Measurements from ENCODE around the gene MPND. TPM values are rescaled to one million over a fixed set of nuclear protein-coding genes. Genes with fewer than 3 reads are reported as not detected.
A peak's percentile ranks its signal among the peaks of the same experiment; 100 is the strongest.

The MPND gene
- total RNA-seq, 1 experiment from 2014 or later: 37.0 TPM

DNA sequence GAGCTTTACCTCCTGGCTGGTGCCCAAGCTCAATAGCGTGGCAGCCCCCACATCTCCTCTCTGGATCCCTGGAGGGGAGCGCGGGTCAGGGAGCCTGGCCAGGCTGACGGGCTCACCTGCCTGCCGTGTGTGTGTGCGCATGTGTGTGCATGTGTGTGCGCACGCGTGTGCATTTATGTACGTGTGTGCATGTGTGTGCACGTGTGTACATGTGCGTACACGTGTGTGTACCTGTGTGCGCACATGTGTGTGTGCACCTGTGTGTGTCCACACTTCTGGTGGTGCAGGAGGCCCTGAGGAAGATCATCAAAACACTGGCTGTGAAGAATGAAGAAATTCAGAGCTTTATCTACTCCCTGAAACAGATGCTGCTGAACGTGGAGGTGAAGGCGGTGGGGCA lies 37.7 kb upstream of the MPND start:
- H3K79me1 ChIP-seq (ENCODE audit: insufficient read depth, low read depth, low read length, poor library complexity, severe bottlenecking): no peaks in the 10 kb centered on the region
- no peak overlapping the region for H4K91ac ChIP-seq (ENCODE audit: insufficient read length, low read depth, low read length)
- H3K56ac ChIP-seq (ENCODE audit: insufficient read length, low read depth, low read length): no peak overlapping the region
- no peaks in the 10 kb centered on the region for H3K4me1 ChIP-seq (ENCODE audit: insufficient read depth, low read length)
- no peaks in the 10 kb centered on the region for H4K20me1 ChIP-seq (ENCODE audit: control insufficient read depth, insufficient read depth, insufficient read length)
- H2BK12ac ChIP-seq (ENCODE audit: insufficient read length, low read depth, low read length): no peak overlapping the region
- Mint-ChIP-seq H3K4me1 (peaks cover 10 to 20% of the 10 kb centered on the region in 2 experiments), H3K9me3 (no peaks in the 10 kb centered on the region; a peak in 1 of 5 replicates), H3K27ac (peak overlapping the region in 2 of 3 experiments; percentile 35 to 62; a peak in 1 of 7 replicates), H3K27me3 (ENCODE audit: low read depth) (peaks cover 8% of the 10 kb centered on the region), H3K4me3 (peak overlapping the region; percentile 64 to 76), H3K36me3 (ENCODE audit: insufficient read depth in 1 of 3, low read depth in 3 of 3) (peaks cover 20 to 47% (median 40%) of the 10 kb centered on the region in 3 experiments; a peak in 6 of 7 replicates)
- no peak overlapping the region for H3K23ac ChIP-seq (ENCODE audit: insufficient read length, low read depth, low read length)
- no peak overlapping the region for H2AK5ac ChIP-seq (ENCODE audit: insufficient read length, low read length)
- no peak overlapping the region for H3K9ac ChIP-seq (ENCODE audit: extremely low read depth, insufficient read length, low read length)
- H3K18ac ChIP-seq (ENCODE audit: insufficient read length, low read depth, low read length): no peak overlapping the region
- H3K27ac ChIP-seq (ENCODE audit: insufficient read length, low read depth, low read length): no peak overlapping the region
- no peak overlapping the region for H3K14ac ChIP-seq (ENCODE audit: insufficient read depth, low read length)
- H2AFZ ChIP-seq (ENCODE audit: low read length): no peak overlapping the region
- no peak overlapping the region for H2BK5ac ChIP-seq (ENCODE audit: insufficient read length, low read length)
- H3K27me3 ChIP-seq (ENCODE audit: insufficient read depth, low read length): no peaks in the 10 kb centered on the region
- no peak overlapping the region for H3K4me2 ChIP-seq (ENCODE audit: insufficient read depth, insufficient read length, low read length)
- H4K8ac ChIP-seq (replicated peaks; ENCODE audit: insufficient read length, low read depth, low read length): no peak overlapping the region
- TF ChIP-seq, protein P1, sequence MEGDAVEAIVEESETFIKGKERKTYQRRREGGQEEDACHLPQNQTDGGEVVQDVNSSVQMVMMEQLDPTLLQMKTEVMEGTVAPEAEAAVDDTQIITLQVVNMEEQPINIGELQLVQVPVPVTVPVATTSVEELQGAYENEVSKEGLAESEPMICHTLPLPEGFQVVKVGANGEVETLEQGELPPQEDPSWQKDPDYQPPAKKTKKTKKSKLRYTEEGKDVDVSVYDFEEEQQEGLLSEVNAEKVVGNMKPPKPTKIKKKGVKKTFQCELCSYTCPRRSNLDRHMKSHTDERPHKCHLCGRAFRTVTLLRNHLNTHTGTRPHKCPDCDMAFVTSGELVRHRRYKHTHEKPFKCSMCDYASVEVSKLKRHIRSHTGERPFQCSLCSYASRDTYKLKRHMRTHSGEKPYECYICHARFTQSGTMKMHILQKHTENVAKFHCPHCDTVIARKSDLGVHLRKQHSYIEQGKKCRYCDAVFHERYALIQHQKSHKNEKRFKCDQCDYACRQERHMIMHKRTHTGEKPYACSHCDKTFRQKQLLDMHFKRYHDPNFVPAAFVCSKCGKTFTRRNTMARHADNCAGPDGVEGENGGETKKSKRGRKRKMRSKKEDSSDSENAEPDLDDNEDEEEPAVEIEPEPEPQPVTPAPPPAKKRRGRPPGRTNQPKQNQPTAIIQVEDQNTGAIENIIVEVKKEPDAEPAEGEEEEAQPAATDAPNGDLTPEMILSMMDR (conservative IDR thresholded peaks at IDR 0.05): no peak
- WGBS (ENCODE audit: extremely low coverage, insufficient read length, low lambda C conversion rate): no CpG with 5 or more reads among the region's 16 CpGs
- no peak overlapping the region for H2BK15ac ChIP-seq (ENCODE audit: low read depth, low read length)
- no peaks in the 10 kb centered on the region for H3K9me3 ChIP-seq (ENCODE audit: control insufficient read depth, low read depth, low read length)
- no peaks in the 10 kb centered on the region for H3K79me2 ChIP-seq (ENCODE audit: insufficient read depth, low read length)
- DNase-seq: no peak
- H2BK120ac ChIP-seq (ENCODE audit: low read depth, low read length, poor library complexity, severe bottlenecking): no peak overlapping the region
- no peak overlapping the region for H3K4ac ChIP-seq (ENCODE audit: low read depth, low read length)
- no peaks in the 10 kb centered on the region for H3K23me2 ChIP-seq (ENCODE audit: insufficient read length, low read depth, low read length, poor library complexity, severe bottlenecking)
- no peak overlapping the region for H2BK20ac ChIP-seq (ENCODE audit: low read depth, low read length, poor library complexity, severe bottlenecking)
- H3T11ph ChIP-seq (ENCODE audit: low read length): no peak overlapping the region
- H4K5ac ChIP-seq (ENCODE audit: insufficient read length, low read depth, low read length): no peak overlapping the region

Data from H9 (cell line).